Lung (tissue), 12 donors: ENCODE measurements around the gene MCM5. TPM values are rescaled to one million over a fixed set of nuclear protein-coding genes. Genes with fewer than 3 reads are reported as not detected.
"Not testable (repeated sequence)": the region's sequence is repeated elsewhere in the genome, so short reads cannot be mapped to it uniquely, and the experiment has no call there.

Experiments
- ATAC-seq: fragments of 200-7000 bp; cut with Tn5 transposase; one replicate; pipeline ENCODE4 v1.9.1; 2020; ENCODE audit warnings: moderate number of reproducible peaks; ENCODE audit not compliant: insufficient read depth, low FRiP score
- DNase-seq, 3 donors: peaks; one replicate each; pipeline ENCODE4 v3.0.0-alpha.2; 2013 to 2017
- H3K27ac ChIP-seq, 2 donors: one replicate each; pipeline ENCODE4 v1.5.1; 2013; ENCODE audit warnings: mild to moderate bottlenecking in 2 of 2, moderate library complexity in 2 of 2, control low read depth in 1 of 2, inconsistent platforms in 1 of 2, low read depth in 1 of 2, low read length in 1 of 2
- H3K27me3 ChIP-seq, 3 donors: one replicate each; pipeline ENCODE4 v1.5.1; 2013; ENCODE audit warnings: low read length in 2 of 3; ENCODE audit not compliant: control insufficient read depth in 3 of 3, insufficient read depth in 3 of 3
- H3K36me3 ChIP-seq, 4 donors: one replicate each; pipeline ENCODE4 v1.5.1; 2013; ENCODE audit warnings: low read length in 4 of 4, mild to moderate bottlenecking in 1 of 4, moderate library complexity in 1 of 4; ENCODE audit not compliant: control insufficient read depth in 4 of 4, insufficient read depth in 4 of 4
- H3K4me1 ChIP-seq, 5 donors: one replicate each; pipeline ENCODE4 v1.5.1; 2013; ENCODE audit warnings: low read length in 5 of 5, mild to moderate bottlenecking in 2 of 5, moderate library complexity in 1 of 5; ENCODE audit not compliant: control insufficient read depth in 5 of 5, insufficient read depth in 5 of 5
- H3K4me3 ChIP-seq: one replicate; pipeline ENCODE4 v1.5.1; 2013; ENCODE audit warnings: mild to moderate bottlenecking, control low read depth, moderate library complexity
- H3K9ac ChIP-seq, 2 donors: one replicate each; pipeline ENCODE4 v1.5.1; 2013; ENCODE audit warnings: low read length in 2 of 2, control low read depth in 1 of 2; ENCODE audit not compliant: insufficient read depth in 1 of 2
- H3K9me3 ChIP-seq, 4 donors: one replicate each; pipeline ENCODE4 v1.5.1; 2013; ENCODE audit warnings: low read length in 3 of 4, mild to moderate bottlenecking in 1 of 4, moderate library complexity in 1 of 4; ENCODE audit not compliant: control insufficient read depth in 4 of 4, insufficient read depth in 3 of 4
- CTCF ChIP-seq: IDR thresholded peaks from 2 replicates; pipeline ENCODE4 v1.5.1; 2012; ENCODE audit warnings: mild to moderate bottlenecking; ENCODE audit errors: control extremely low read depth, extremely low read depth
- WGBS, 2 donors: extraction: QIAGEN DNeasy Blood & Tissue Kit; methylation state at CpG; one replicate each; pipeline ENCODE4 v1.1.7; 2013; 5-methylcytosine and 5-hydroxymethylcytosine counted together
- polyA plus RNA-seq, 2 donors: library from polyadenylated mRNA; stranded (reverse); fragments of 200-250 nt; gene quantifications; one replicate each; pipeline ENCODE4 v1.2.1, GENCODE V29; 2013
- total RNA-seq, 2 donors: library from RNA; depleted of rRNA in 1 of 2; stranded (reverse); fragments of >200 nt in 1 of 2; gene quantifications; one replicate each; pipeline ENCODE4 v1.2.1, GENCODE V29; 2014 to 2021
- donor health status: control.
- donor health status: control.
- donor health status: Bipolar disorder and iron deficiency.
- donor health status: healthy.
- donor health status: DM: yes; HTN: yes; CAD: no.

MCM5 gene
- total and polyA plus RNA-seq, 4 donors, result 17.6 to 43.1 (median 25.9) TPM

DNA sequence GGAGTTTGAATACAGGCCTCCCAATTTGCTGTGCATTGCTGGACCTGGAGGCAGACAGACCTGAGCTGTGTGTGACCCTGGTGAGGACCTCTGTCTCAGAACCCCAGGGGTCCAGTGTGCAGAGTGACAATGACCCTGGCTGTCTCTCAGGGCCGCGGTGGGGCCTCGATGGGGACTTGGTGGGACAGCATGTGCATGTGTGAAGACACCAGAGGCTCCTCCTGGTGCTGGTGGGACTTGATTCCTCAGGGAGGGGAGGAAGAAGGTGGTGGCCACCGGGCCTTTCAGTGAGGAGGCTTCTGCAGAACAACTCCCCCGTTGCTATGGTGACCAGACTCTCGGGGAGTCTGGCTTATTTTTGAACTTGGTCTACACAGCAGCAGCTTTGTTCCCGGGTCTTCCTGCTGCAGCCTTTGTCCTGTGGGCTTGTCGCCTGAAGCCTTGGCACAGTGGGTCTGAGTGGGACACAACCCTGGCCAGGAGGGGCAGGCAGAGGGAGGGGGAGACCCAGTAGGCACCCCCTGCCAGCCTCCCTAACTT lies 35.3 kb downstream of the MCM5 start:
- DNase-seq (no peak), ATAC-seq (no peak)
- 81 to 86% methylated on average over 8 of the region's 8 CpGs for WGBS, 2 donors
- Histone ChIP-seq H3K36me3 (peaks cover 0 to 25% (median 11%) of the 10 kb centered on the region in 4 donors), H3K4me3 (no peak overlapping the region), H3K27ac (no peak overlapping the region), H3K9me3 (peaks cover 0 to 8% (median 4%) of the 10 kb centered on the region in 4 donors), H3K9ac (no peak overlapping the region), H3K27me3 (no peaks in the 10 kb centered on the region), H3K4me1 (peaks cover 0 to 5% (median 3%) of the 10 kb centered on the region in 5 donors)
- TF ChIP-seq CTCF, result no peak

GRCh38 chr22:35436421-35436820 lies 36.5 kb downstream of the MCM5 start:
- DNase-seq (no peak), ATAC-seq (no peak)
- peaks cover 0 to 25% (median 11%) of the 10 kb centered on the region in 4 donors for H3K36me3 ChIP-seq
- H3K27ac ChIP-seq, result no peak overlapping the region
- H3K4me3 ChIP-seq, result no peak overlapping the region
- H3K4me1 ChIP-seq, result peaks cover 0 to 2% (median 0%) of the 10 kb centered on the region in 5 donors
- H3K9ac ChIP-seq, result no peak overlapping the region
- TF ChIP-seq CTCF, result no peak
- peaks cover 0 to 8% (median 4%) of the 10 kb centered on the region in 4 donors for H3K9me3 ChIP-seq
- no peaks in the 10 kb centered on the region for H3K27me3 ChIP-seq
- 80 to 81% methylated on average over 5 of the region's 5 CpGs for WGBS, 2 donors

GRCh38 chr22:35437049-35437448 lies 37.1 kb downstream of the MCM5 start:
- no peak overlapping the region for H3K27ac ChIP-seq
- H3K27me3 ChIP-seq, result no peaks in the 10 kb centered on the region
- no peak overlapping the region for H3K4me3 ChIP-seq
- no peaks in the 10 kb centered on the region for H3K4me1 ChIP-seq
- peaks cover 0 to 22% (median 12%) of the 10 kb centered on the region in 4 donors for H3K36me3 ChIP-seq
- ATAC-seq (no peak), DNase-seq (no peak)
- no peak overlapping the region for H3K9ac ChIP-seq
- no peak for TF ChIP-seq CTCF
- H3K9me3 ChIP-seq, result peaks cover 0 to 8% (median 4%) of the 10 kb centered on the region in 4 donors
- WGBS, 2 donors, result 92 to 94% methylated on average over 2 of the region's 2 CpGs

DNA sequence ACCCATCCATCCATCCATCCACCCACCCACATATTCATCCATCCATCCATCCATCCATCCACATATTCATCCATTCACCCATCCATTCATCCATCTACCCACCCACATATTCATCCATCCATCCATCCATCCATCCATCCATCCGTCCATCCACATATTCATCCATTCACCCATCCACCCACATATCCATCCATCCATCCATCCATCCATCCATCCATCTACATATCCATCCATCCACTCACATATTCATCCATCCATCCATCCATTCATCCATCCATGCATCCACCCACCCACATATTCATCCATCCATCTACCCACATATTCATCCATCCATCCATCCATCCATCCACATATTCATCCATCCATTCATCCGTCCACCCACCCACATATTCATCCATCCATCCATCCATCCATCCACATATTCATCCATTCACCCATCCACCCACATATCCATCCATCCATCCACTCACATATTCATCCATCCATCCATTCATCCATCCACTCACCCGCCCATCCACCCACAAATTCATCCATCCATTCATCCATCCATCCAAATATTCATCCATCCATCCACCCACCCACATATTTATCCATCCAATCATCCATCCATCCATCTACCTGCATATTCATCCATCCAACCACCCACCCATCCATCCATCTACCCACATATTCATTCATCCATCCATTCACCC lies 38.9 kb downstream of the MCM5 start:
- H3K27me3 ChIP-seq, H3K36me3 ChIP-seq, H3K9ac ChIP-seq, H3K9me3 ChIP-seq, H3K27ac ChIP-seq, ATAC-seq, H3K4me1 ChIP-seq, H3K4me3 ChIP-seq, DNase-seq: not testable (repeated sequence)
- 64 to 81% methylated on average over 3 of the region's 3 CpGs for WGBS, 2 donors
